Ishikawa (cell line): Measurements from ENCODE around the gene RHOV.
A peak's percentile ranks its signal among the peaks of the same experiment; 100 is the strongest.

Experiments
- CEBPB ChIP-seq: IDR thresholded peaks from 2 replicates; pipeline ENCODE4 v1.6.1; 2012
- CREB1 ChIP-seq: IDR thresholded peaks from 2 replicates; pipeline ENCODE4 v1.6.1; 2012; ENCODE audit warnings: low read depth
- EGR1 ChIP-seq: IDR thresholded peaks from 2 replicates; pipeline ENCODE4 v1.6.1; 2012
- EP300 ChIP-seq: IDR thresholded peaks from 2 replicates; pipeline ENCODE4 v1.6.1; 2012; ENCODE audit warnings: borderline replicate concordance
- FOXM1 ChIP-seq: IDR thresholded peaks from 2 replicates; pipeline ENCODE4 v1.6.1; 2012; ENCODE audit warnings: low read depth, borderline replicate concordance
- MAX ChIP-seq: IDR thresholded peaks from 2 replicates; pipeline ENCODE4 v1.6.1; 2012
- NFIC ChIP-seq: IDR thresholded peaks from 2 replicates; pipeline ENCODE4 v1.6.1; 2012
- RAD21 ChIP-seq: IDR thresholded peaks from 2 replicates; pipeline ENCODE4 v1.6.1; 2012; ENCODE audit warnings: low read depth
- TAF1 ChIP-seq: IDR thresholded peaks from 2 replicates; pipeline ENCODE4 v1.6.1; 2012; ENCODE audit warnings: low read depth, mild to moderate bottlenecking
- TCF12 ChIP-seq: IDR thresholded peaks from 2 replicates; pipeline ENCODE4 v1.6.1; 2012; ENCODE audit warnings: low read depth
- TEAD4 ChIP-seq: IDR thresholded peaks from 2 replicates; pipeline ENCODE4 v1.6.1; 2012
- USF1 ChIP-seq: IDR thresholded peaks from 2 replicates; pipeline ENCODE4 v1.6.1; 2012
- YY1 ChIP-seq: IDR thresholded peaks from 2 replicates; pipeline ENCODE4 v1.6.1; 2012; ENCODE audit warnings: low read depth
- ZBTB7A ChIP-seq: IDR thresholded peaks from 2 replicates; pipeline ENCODE4 v1.6.1; 2012; ENCODE audit warnings: low read depth
- TF ChIP-seq, protein P1 (sequence below): IDR thresholded peaks from 2 replicates; pipeline ENCODE4 v1.6.1; 2012; ENCODE audit warnings: low read depth, mild to moderate bottlenecking

The RHOV gene

DNA sequence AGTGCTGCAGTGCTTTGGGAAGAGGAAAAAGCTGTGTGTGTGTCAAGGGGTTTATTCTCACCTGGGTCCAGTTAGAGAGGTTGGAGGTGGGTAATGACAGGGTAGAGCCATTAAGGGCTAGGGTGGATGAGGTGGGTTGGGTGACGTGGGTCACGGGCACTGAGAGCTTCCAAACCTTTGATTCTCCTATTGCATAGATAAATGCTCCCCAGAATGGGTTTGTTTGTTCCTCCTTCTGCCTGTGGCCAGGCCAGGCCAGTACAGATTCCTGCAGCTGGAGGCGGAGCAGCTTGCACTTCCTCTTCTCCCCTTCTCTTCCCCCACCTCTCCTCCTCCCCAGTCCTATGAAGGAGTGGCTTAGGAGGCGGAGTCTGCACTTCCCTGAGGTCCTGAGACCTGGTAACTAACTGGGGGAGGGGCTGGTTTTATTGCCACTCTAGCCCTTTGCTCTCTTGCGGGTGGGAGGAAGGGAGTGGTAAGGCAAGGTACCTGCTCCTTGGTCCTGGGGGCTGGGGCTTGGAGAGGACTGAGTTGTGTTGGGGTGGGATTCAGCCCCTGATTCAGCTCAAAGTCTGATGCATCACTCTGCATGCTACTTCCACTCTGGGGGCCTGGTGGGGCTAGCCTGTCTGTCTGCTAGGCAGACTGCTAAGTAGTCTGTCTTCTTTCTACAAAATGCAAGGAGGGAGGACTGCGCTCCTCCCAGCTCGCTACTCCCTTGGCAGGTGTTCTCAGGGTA, 26.6 kb downstream of the RHOV start:
- TF ChIP-seq EP300 (no peak), MAX (no peak), CEBPB (no peak), CREB1 (no peak), TAF1 (no peak), USF1 (no peak), TEAD4 (no peak), EGR1 (no peak), YY1 (no peak), FOXM1 (no peak), ZBTB7A (no peak), RAD21 (no peak), NFIC (no peak), TCF12 (no peak)
- TF ChIP-seq, protein P1, sequence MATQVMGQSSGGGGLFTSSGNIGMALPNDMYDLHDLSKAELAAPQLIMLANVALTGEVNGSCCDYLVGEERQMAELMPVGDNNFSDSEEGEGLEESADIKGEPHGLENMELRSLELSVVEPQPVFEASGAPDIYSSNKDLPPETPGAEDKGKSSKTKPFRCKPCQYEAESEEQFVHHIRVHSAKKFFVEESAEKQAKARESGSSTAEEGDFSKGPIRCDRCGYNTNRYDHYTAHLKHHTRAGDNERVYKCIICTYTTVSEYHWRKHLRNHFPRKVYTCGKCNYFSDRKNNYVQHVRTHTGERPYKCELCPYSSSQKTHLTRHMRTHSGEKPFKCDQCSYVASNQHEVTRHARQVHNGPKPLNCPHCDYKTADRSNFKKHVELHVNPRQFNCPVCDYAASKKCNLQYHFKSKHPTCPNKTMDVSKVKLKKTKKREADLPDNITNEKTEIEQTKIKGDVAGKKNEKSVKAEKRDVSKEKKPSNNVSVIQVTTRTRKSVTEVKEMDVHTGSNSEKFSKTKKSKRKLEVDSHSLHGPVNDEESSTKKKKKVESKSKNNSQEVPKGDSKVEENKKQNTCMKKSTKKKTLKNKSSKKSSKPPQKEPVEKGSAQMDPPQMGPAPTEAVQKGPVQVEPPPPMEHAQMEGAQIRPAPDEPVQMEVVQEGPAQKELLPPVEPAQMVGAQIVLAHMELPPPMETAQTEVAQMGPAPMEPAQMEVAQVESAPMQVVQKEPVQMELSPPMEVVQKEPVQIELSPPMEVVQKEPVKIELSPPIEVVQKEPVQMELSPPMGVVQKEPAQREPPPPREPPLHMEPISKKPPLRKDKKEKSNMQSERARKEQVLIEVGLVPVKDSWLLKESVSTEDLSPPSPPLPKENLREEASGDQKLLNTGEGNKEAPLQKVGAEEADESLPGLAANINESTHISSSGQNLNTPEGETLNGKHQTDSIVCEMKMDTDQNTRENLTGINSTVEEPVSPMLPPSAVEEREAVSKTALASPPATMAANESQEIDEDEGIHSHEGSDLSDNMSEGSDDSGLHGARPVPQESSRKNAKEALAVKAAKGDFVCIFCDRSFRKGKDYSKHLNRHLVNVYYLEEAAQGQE = no peak

DNA sequence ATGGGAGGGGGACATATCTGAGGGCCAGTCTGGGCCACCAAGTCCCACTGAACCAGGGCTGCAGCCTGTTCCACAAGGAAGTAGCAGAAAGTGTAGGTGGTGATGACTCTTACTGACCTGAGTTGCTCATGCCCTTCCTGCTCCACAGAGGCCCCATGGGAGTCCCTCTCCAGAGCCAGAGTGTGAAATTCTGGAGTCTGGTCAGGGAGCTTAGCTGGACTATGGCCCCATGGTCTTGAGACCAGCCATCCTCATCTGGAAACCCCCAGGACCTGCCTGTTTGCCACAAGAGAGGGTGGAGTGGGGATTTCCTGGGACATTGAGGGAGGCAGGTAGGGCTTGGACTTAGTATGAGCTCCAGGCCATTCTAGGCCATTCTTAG, 27.2 kb downstream of the RHOV start:
- TF ChIP-seq MAX = no peak
- TF ChIP-seq NFIC = no peak
- TF ChIP-seq EP300 = no peak
- no peak for TF ChIP-seq TEAD4
- no peak for TF ChIP-seq CREB1
- no peak for TF ChIP-seq RAD21
- TF ChIP-seq FOXM1 = no peak
- no peak for TF ChIP-seq YY1
- no peak for TF ChIP-seq EGR1

GRCh38 chr15:40845511-40846284, 28.3 kb downstream of the RHOV start:
- TF ChIP-seq MAX (peak; percentile 51; the same call in 1 of the 2 replicates), NFIC (no peak), CEBPB (no peak), EGR1 (no peak), TCF12 (peak; percentile 77), TEAD4 (peak; percentile 84), USF1 (0 out of 2 replicates have a peak, but pooled peaks have one; percentile 18), EP300 (peak; percentile 11; the same call in 1 of the 2 replicates), CREB1 (no peak)
- TF ChIP-seq, protein P1 = no peak

- no peak for TF ChIP-seq EP300
- TF ChIP-seq CEBPB = peak; percentile 37; the same call in 1 of the 2 replicates
Observed at GRCh38 chr15:40845036-40845435, 29.0 kb downstream of the RHOV start.

GRCh38 chr15:40844696-40845030, 29.4 kb downstream of the RHOV start:
- no peak for TF ChIP-seq TEAD4
- TF ChIP-seq CREB1 = no peak
- TF ChIP-seq USF1 = no peak
- no peak for TF ChIP-seq ZBTB7A
- no peak for TF ChIP-seq CEBPB
- TF ChIP-seq, protein P1 = no peak
- 0 out of 2 replicates have a peak, but pooled peaks have one; percentile 12 for TF ChIP-seq MAX
- no peak for TF ChIP-seq YY1
